ELF-1 (cell line): ENCODE results near the gene TBC1D22A.
"Not testable (repeated sequence)": the region's sequence is repeated elsewhere in the genome, so short reads cannot be mapped to it uniquely, and the experiment has no call there.

Source experiments
- DNase-seq: peaks from one replicate; pipeline ENCODE4 v3.0.0-alpha.2; 2016; ENCODE audit warnings: low read depth, low spot score

TBC1D22A gene

DNA sequence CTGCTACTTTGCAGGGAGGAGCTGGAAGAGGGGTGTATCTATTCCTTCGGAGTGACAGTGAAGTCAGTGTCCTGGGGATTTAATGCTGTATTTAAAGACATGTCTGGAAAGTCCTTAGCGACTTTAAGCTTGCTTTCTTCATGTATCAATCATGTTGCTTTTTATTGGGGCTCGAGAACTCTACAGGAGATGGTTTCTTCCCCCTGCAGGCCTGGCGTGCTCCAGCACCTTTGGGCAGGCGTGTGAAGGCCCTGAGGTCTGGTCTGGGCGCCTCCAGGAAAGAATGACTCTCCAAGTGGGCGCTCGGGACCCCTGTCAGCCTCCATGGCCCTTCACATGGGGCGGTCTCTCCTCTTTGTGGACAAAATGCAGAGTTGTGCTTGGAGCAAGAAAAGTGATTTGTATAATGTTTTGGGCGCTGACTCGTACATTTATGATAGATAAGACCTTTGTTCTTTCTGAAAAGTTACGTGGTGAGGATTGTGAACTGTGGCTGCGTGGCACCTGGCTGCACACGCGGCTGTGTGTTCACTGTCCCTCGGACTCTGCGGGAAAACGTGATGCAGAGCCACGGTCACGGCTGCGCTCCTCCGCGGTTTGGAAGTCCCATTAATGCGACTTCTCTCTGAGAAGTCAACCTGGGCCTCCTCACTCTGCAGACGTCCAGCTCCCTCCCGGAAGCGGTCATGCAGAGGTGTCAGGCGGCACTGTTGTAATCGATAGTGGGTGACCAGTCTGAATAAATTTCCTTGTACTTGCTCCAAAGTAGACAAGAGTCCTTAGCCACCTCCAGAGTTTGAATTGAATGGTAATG lies 282.5 kb downstream of the TBC1D22A start:
- no peak for DNase-seq

DNA sequence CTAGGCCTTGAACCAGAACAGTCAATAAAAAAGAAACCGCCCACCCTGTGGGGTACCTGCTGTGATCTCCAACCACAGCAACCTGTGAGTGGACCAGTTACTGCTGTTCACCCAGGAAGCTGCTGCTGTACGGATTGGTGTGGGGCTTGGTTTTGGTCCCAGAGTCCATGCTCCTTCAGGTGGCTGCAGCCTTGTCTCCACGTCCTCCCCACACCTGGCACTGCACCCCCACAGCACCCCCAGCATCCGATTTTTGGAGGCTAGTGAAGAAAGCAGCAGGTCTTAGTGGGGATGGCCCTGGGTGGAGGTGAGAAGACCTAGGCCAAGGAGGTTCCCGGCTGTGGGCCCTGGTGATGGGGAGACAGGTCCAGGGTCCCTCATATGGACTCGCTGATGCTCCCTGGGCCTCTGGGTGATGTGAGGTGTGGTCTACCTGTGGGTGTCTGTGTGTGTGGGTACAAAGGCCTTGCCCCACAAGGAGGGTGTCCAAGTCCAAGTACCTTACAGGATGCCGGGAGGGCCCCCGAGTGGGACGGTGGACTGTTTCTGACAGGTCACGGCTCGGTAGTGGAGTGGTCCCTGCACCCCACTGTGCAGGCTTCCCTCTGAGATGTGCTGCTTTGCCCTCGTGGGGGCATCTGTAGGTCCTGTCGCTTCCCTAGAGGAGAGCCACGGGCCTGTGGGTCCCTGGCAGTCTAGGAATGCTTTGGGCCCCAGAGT lies 283.4 kb downstream of the TBC1D22A start:
- no peak for DNase-seq

DNA sequence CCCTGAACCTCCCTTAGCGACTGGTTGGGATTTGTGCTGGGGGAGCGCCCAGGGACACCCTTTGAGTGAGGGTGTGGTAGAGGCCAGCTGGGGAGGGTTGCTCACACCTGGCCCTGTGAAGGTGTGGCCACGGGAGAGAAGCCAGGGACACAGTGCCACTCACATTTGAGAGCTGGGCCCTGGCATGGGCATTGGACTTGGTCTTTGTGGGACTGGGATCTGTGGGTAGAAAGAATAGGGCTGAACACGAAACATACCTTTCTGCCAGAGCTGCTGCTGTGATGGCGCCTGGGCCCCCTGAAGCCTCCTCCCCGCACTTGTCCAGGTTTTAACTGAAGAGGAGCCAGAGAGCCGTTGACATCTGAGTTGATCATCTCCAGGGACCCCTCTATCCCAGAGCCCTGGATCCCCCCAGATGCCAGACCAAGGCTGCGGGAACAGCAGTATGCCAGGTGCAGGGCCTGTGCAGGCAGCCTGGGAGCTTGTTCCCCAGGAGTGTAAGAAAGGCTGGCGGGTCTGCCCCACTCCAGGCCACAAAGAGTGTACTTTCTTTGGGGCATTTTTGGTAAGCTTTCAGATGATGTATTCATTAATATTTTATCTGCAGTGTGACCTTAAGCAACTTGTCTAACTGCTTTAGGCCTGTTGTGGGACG lies 284.1 kb downstream of the TBC1D22A start:
- no peak for DNase-seq

DNA sequence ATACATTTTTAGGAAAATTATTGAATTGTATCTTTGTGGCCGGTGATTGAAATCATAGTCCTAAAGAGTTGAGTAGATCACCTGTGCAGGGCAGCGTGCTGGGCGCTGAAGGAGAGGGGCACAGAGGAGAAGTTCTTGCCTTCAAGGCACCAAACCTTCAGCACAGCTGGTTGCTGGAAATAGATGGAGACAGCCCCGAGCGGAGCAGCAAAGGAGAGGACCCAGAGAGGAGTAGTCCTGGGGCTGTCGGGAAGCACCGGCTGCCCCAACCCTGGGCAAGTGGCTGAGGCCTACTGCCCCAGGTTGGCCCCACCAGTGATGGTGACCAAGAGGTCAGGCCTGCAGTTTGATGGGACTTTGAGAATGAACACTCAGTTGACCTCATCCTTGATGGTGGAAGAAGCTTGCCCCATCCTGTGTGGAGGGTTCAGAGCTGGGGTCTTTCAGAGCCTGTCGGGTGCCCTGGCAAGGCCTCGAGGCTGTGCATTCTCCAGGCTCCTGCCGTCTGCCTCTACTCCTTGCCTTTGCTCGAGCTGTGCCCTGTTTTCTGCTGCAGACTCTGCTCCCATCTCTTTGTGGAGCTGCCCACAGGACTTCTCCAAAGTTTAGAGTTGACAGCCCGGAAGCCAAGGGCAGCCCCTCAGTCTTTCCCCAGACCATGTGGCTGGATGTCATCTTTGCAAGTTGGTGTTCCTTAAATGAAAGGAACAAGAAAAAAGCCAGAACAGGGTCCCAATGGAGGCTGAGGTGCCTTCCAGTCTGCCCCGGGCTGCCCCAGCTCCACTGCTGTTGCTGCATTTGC lies 285.1 kb downstream of the TBC1D22A start:
- no peak for DNase-seq

DNA sequence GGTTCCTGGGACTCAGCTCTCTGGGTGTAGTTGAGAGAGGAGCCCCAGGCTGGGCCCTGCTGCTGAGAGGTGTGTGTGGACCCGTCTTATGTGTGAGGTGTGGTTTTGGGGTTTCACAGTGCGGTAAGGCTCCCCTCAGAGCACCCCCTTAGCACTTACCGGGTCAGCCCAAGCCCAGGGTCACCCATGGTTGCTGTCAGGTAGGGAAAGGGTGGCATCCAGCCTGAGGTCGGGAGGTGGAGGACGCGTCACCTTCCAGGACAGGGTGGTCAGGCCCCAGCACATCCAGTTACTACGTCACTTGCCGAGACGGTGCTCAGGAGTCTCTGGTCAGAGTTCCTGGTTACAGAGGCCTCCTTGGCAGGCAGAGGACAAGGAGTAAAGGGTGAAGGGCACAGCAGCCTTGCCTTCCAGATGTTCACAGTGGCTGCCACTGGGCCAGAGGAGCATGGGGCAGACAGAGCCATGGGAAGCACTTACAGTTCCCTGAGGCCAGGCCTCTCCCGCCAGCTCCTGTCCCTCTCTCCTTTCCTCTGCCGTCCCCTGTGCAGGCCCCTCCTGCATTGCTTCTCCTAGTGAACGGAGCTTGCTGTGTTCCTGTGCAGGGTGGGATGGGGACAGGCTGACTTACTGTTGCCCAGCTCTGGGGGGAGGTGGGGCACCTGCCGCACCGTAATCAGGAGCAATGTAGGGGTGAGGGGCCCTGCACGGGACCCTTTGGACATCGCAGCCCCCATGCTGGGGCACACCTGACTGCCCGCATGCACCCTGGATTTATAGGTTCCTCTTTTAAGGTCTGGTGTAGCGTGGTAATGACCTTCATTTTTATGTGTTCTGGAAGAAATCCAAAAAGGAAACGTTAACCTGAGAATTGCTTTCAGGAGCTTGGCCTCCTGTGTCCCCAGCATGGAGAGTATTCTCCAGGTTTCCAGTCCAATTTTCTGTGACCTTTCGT lies 285.9 kb downstream of the TBC1D22A start:
- DNase-seq = no peak

DNA sequence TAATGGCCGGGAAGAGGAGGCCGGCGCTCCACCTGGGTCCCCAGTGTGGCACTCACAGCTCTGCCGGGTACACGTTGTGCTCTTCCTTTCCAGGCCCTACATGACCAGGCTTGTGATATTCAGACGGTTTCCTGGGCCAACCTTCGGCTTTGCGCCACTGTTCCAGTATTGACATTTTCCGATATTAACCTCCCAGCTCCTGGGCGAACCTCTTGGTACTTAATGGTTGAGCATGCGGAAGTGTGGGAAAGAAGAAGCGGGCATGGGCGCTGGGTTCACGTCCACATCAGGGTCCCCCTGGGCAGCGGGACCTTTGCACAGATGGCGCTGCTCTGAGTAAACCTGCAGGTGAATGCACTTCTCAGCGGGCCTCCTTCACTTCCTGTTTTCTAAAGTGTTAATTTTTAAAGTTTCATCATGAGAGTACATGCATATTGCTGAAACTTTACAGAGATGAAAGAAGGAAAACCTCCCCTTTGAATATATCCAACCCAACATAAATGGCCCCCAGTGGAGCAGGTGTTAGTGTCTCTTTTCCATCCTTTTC lies 286.7 kb downstream of the TBC1D22A start:
- no peak for DNase-seq

DNA sequence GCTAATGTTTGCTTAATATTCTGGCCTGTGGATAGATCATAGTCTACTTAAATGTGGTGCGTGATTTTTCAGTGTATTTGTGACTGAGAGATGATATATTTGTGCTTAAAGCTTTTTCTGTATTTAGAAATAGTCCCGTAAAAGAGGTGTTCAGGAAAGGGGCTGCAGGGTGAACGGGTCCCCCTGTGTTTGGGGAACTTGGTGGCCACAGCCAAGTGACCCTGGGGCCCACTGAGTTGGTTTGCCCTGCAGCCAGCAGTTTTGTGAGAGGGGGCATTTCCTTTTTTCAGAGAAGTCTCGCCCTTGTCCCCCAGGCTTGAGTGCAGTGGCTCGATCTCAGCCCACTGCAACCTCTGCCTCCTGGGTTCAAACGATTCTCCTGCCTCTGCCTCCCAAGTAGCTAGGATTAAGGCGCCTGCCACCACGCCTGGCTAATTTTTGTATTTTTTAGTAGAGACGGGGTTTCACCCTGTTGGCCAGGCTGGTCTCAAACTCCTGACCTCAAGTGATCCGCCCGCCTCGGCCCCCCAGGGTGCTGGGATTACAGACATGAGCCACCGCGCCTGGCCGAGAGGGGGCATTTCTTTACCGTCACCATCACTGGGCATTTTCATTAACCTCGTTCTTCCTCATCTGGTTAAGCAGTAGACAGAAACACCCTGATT lies 287.4 kb downstream of the TBC1D22A start:
- not testable (repeated sequence) for DNase-seq

DNA sequence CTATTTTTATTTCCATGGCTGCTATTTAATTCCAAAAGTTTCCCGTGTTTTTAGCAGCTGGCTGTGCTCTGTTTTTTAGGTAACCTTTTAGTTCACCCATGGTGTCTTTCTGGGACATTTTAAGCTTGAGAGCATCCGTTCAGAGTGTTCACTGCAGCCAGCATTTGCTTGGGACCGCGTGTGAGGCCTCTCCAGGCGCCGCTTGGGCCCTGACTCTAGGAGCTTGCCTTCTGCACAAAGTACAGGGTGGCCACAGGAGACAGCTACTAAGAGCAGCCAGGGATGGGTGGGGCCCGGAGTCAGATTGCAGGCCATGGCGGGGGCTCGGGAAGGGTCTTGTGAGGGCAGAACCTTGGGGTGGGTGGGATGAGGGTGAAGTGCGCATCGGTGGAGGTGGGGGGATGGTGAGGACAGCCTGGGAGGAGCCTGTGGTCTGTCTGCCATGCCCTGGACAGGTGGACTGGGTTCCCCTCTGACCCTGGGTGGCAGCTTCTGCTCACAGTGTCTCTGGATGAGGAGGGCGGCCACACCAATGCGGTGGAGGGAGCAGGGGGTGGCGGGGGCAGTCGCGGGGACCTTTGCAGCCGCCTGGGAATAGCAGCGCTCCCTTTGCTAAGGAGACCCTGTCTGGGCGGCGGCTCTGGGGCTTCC lies 288.1 kb downstream of the TBC1D22A start:
- no peak for DNase-seq

DNA sequence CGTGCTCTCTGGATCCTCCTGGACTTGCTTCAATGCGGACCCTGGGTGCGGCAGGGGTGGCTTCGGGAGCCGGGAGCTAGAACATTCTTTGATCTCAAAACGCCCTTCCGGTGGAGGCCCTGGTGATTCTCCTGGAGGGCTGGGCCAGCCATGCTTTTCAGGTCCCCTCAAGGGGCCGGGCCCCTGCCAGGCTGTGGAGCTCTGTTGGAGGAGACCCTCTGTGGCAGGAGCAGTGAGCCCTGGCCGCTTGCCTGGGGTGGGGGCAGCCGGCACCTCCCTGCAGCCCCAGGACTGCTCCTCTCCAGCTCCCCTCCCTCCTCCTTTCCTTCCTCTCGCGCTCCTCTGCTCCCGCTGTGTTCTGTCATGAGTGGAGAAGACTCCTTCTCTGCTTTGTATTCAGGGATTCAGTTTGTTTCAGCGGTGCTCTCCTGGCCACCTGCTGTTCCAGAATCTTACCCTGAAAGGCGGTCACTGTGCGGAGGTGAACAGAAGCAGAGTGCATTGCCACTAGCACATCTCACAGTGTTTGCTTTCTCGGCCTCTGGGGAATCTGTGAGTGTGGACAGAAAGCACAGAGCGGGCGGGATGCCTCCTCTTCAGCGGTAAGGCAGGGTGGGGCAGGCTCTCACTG lies 289.1 kb downstream of the TBC1D22A start:
- peak; percentile 46 for DNase-seq

DNA sequence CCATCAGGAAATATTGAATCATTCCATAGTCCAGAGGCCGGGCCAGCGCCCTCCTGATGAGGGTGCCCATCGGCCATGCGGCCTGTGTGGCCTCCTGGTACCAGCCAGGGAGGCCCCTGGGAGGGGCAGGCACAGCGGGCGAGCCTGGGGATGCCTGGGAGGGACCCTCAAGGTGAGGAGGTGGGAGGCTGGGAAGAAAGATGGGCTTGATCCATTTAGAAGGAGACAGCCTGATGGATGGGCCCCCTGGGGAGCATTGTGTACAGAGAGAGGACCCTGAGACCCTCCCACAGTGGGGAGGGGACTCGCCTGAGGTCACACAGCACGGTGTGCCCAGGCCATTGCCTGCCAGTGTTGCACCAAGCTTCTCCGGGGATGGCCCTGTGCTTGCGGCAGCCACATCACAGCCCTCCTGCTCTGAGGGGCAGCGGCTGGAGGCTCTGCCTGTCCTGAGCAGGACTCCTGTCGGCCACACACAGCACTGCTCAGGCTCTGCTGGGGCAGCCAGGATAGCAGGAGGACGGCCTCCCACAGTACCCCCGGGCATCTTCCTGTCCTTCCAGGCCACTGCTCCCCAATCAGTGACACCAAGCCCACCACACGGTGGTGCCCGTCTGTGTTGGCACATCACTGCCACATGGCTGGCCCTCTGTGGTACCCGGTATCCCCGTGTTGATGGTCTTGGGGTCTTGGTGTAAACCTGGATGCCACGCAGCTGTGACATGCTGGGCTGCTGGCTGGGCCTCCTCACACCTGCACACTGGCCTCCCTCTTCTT lies 290.0 kb downstream of the TBC1D22A start:
- peak; percentile 71 for DNase-seq

DNA sequence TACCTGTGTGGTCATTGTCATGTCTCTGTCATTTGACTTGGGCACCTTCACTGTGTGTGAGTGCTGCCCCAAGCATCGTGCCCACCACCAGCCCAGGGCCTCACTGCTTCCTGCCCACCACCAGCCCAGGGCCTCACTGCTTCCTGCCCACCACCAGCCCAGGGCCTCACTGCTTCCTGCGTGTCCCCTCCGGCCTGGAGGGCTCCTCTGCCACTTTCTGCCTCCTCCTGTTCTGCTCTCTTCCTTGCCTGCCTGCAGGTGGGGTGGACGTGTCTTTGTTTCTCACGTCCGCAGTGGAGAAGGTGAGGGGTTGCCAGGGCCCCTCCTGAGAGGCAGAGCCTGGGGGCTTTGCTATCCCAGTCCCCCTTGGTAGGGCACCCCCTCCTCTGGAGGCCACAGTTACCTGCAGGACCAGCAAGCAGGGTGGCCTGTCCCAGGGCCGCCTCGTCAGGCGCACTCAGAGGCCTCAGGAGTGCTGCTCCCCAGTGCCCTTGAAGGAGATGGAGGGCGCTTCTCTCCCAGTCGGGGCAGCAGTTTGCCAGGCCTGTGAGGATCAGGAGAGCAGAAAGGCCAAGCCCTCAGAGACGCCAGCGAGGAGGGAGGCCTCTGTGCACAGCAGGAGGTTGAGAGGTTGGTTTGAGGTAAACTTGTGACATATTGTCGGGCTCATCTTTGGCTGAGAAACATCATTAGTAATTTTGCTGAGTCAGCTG lies 290.7 kb downstream of the TBC1D22A start:
- no peak for DNase-seq

DNA sequence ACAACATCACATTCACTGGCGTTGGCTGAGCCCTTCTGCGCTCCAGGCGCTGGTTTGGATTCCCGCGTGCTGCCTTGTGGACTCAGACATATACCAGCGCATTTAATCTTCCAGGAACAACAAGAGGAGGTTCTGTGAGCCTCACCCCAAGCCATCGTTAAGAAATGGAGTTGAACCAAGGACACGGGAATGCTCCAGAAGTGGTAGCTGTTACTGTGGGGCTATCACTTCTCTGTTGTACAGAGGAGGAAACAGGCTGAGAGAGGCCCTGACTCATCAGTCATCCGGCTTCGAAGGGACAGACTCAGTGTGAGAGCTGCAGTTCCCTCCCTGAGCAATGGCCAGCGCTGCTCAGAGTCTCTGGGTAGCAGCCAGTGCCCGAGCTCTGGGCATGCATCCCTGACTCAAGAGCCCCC lies 291.3 kb downstream of the TBC1D22A start:
- no peak for DNase-seq

DNA sequence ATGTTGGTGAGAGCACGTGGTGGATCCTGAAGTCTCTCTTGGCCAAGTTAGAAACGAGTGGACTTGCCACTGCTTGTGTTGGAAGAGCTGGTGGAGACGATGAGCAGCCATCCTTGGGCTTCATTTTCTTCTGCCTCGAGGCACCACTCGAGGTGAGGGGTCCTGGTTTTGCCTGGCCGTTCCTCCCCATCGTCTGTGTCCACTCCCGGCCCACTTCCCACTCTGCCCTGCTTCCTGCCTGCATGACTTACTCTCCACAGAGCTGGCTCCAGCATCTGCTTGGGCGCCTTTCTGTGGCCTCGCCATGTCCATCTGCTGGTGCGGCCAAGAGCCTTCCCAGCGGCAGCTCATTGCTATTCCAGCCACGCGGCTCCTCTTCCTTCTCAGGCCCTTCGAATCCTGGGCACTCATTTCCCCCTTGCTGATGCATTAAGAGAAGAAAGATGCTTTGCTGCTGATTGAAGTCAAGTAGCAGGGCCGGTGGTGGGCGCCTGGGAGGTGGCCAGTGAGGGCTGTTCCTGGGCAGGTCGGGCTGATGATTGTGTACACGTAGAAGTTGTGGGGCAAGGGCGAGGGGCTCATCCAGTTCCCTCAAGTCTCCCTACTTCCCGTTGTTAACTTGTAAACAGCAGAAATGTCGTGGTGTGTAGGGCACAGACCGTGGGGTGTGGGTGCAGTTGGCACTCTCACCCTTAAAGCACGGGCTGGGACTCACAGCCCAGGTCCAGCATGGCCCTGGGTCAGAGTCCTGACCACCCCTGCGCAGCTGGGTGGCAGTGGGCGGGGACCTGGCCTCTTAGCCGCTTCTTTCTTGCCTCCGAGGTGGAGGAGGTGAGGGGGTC lies 292.0 kb downstream of the TBC1D22A start:
- no peak for DNase-seq

DNA sequence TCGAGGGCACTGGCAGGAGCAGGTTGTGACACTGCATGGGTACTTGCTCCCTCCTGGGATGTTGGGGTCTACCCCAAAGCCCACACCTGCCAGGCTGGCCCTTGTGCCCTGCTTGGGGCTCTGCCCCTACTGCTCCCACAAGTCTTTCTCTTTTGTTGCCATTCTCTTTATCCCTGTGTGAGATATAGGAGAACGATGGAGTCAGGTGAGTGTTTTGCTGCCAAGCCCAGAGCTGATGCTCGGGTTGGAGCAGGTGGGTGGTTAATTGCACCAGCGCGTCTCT lies 292.6 kb downstream of the TBC1D22A start:
- no peak for DNase-seq

DNA sequence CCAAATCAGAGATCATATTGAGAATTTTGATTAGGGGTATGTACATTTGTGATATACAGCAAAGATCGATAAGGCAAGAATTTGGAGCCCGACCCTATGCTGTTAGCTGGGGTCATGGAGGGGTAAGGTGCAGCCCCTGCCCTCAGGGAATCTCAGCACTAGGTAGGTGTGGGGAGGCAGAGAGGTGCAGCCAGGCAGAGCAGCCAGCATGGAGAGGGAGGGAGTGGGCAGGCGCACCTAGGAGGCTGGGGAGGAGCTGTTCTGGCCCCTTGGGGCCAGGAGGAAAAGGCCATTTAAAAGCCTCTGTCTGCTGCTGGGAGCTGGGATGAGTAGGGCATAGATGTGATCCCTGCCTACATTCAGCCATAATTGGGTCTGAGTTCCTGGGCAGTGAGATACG lies 293.0 kb downstream of the TBC1D22A start:
- DNase-seq = no peak

DNA sequence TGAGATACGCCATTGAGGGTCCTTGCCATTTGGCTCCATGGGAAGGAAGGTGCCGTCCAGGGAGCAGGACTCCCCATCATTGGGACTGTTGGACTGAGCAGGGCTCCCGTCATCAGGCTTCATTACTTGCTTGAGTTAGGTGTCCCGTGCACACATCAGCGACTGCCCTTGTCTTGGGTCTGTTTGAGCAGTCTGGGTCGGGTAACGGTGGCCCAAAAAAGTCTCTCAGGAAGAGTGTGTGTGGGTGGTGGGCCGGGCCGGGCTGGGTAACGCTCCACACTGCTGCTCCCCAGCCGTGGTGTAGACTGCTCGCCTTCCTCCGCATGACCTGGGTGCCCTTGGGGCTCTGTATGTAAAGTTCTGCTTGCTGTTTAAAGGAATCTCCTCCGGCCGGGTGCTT lies 293.5 kb downstream of the TBC1D22A start:
- no peak for DNase-seq

DNA sequence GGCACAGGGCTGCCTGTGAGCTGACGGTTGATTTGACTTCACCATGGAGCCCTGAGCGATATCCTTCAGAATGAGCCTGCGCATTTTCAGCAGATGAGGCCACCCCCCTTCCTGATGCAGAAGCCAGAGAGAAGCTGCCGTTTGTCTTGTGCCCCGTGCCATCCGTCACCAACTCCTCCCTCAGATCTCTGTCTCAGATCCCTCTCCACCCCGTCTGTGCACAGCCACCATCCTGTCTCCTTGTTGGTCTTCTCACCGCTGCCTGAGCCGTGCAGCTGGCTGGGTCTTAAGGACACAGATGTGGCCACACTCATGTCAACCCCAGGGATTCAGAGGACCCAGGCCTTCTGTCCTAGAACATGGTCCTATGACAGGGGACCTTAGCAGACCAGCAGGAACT lies 293.9 kb downstream of the TBC1D22A start:
- DNase-seq = no peak
